Stomach (tissue), 4 donors: ENCODE results near the gene LLCFC1.

Source experiments
- EP300 ChIP-seq: sonication (generic); formaldehyde crosslinking; IDR thresholded peaks from one replicate; pipeline ENCODE4 v1.6.1; 2017; ENCODE audit warnings: antibody characterized with exemption
- POLR2A ChIP-seq, 4 donors: fragments of 450-650 bp; IDR thresholded peaks; one replicate each; pipeline ENCODE4 v1.6.1; 2016; ENCODE audit warnings: antibody characterized with exemption in 4 of 4, control low read depth in 2 of 4, mild to moderate bottlenecking in 1 of 4, moderate library complexity in 1 of 4
- TF ChIP-seq, protein P1 (sequence below), 7 experiments: fragments of 450-650 bp in 4 of 7; fragments of 200-600 bp in 3 of 7; sonication (generic) in 3 of 7; IDR thresholded peaks; one replicate each; pipeline ENCODE4 v1.5.1; 2016 to 2019; ENCODE audit warnings: antibody characterized with exemption in 7 of 7, control low read depth in 2 of 7, mild to moderate bottlenecking in 1 of 7

DNA sequence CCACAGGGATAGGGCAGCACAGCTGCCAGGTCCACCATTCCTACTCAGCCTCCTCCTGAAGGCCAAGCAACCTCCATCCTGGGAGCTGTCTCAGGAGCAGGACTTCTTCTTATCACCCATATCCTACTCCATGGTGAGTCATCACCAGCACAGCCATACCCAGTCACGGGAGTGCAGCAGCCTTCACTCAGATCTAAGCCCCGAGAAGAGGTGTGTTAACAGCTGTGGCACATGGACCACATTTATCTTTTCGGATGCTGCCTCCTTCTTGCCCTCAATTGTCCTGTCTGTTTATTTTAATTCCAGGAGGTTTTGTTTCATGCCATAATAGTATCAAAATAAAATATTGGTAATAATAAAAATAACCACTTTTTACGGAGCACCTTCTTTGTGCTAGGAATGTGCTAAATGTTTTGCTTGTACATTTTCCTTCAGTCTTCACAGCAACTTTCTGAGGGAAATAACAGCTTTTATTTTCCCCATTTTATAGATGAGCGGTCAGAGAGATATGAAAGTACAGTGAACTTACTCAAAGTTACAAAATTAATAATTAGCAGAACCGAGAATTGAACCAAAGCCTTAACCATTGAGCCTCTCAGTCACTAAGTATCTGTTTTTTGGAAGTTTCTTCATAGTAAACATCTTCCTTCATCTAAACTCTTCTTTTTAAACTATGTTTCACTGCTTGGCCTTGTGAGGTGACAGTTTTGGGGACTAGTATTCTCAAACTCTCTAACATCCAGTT, 25.4 kb downstream of the LLCFC1 start:
- TF ChIP-seq, protein P1, sequence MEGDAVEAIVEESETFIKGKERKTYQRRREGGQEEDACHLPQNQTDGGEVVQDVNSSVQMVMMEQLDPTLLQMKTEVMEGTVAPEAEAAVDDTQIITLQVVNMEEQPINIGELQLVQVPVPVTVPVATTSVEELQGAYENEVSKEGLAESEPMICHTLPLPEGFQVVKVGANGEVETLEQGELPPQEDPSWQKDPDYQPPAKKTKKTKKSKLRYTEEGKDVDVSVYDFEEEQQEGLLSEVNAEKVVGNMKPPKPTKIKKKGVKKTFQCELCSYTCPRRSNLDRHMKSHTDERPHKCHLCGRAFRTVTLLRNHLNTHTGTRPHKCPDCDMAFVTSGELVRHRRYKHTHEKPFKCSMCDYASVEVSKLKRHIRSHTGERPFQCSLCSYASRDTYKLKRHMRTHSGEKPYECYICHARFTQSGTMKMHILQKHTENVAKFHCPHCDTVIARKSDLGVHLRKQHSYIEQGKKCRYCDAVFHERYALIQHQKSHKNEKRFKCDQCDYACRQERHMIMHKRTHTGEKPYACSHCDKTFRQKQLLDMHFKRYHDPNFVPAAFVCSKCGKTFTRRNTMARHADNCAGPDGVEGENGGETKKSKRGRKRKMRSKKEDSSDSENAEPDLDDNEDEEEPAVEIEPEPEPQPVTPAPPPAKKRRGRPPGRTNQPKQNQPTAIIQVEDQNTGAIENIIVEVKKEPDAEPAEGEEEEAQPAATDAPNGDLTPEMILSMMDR (IDR thresholded peaks at IDR 0.05) = no peak
- TF ChIP-seq POLR2A (IDR thresholded peaks at IDR 0.05) (no peak), EP300 (no peak)
